ENCODE results near the gene PARVB.

The PARVB gene

DNA sequence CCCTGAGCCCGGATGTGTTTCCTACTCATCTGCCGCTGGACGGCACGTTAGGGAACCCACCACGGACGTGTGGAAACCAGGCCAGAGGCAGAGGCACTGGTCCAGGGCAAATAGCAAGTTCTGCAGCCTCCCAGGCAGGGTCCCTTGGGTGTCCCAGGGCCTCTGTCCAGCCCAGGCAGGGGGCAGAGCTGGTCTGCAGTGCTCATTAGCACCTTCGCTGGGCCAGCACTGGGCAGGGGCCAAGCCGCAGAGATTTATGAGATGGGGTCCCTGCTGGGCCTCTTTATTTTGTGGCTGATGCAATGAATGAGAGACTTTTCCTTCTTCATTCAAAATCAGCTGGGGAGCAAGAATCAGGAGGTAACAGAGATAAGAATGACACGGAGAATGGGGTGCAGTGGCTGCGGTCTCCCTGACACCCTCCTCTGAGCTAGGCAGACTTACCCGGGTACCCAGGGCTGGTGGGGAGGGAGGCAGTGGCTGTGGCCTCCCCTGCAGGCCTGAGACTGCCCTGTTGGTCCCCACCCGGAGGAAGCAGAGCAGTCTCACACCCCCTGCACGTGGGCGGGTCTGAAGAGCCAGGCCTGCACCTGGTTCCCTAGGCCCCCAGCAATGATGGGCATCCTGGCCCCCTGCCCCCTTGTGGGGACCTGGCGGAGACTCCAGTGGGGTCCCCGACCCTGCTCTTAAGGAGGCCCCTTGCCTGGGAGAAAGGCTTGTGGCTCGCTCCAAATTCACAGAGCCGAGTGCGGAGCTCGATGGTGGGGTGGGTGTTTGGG lies 142.6 kb downstream of the PARVB start:
- no peak for DNase-seq

DNA sequence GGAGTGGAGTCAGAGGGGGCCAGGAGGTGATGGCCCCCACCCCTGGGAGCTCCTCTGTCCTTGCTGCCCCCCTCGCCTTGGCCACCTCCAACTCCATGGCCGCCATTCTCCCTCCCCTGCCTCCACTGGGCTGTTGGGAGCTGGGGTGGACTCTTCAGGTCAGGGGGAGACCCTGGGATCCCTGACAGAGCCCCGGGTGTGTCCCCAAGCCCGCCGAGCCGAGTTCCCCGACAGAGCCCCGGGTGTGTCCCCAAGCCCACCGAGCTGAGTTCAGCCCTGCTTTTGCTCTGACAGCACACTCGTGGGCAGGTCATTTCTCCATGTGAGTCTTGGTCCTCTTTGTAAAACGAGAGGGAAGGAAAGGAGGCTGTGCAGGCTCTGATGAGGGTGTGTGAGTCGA lies 143.4 kb downstream of the PARVB start:
- no peak for DNase-seq

DNA sequence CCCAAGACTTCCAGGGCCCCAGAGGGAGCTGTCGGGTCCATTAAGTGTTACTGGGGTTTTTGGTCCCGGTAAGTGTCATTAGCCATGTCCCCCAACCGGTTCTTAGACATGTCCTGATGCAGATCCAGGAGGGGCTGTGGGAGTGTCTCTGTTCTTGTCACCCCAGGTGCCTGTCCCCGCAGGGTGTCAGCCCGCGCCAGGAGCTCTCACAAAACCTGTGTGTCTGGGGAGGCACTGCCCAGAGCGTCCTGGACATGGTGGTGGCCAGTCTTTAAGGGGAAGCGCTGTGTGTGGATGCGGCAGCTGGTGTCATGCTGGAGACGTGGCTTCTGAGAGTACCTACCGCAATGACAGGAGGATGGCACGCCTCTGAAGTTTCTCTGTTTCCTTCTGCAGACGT lies 144.1 kb downstream of the PARVB start:
- no peak for DNase-seq

DNA sequence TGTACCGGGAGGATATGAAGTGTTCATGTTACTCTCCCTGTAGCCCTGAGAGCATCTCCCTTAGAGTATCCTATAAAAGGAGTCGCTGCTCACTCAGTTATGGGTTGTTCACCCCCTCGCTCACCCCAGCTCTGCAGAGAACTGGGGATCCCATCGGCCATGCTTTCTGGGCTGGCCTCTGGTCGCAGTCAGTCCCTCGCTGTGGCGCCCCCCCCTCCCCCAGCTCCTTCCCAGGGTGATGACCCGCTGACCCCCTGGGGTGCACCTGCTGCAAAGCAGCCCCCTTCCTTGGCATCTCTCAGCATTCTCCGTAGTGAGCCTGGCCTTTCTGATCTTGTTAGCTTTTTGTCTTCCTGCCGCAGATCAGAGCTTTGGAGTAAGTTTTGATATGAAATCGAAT lies 146.4 kb downstream of the PARVB start:
- DNase-seq, result no peak

DNA sequence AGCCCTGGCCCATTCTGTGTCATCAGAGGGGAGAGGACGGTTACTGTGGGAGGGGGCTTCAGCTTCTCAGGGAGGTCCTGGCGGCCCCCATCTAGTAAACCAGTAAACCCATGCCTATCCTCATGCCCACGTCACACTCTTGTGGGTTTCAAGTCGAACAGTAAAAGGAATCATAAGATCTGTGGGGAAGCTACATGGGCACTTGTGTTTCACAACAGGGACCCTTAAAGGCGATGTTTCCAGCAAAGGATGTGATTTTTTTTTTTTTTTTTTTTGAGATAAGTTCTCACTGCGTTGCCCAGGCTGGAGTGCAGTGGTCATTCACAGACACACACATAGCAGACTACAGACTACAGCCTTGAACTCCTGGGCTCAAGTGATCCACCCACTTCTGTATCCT lies 147.5 kb downstream of the PARVB start:
- DNase-seq, result no peak

DNA sequence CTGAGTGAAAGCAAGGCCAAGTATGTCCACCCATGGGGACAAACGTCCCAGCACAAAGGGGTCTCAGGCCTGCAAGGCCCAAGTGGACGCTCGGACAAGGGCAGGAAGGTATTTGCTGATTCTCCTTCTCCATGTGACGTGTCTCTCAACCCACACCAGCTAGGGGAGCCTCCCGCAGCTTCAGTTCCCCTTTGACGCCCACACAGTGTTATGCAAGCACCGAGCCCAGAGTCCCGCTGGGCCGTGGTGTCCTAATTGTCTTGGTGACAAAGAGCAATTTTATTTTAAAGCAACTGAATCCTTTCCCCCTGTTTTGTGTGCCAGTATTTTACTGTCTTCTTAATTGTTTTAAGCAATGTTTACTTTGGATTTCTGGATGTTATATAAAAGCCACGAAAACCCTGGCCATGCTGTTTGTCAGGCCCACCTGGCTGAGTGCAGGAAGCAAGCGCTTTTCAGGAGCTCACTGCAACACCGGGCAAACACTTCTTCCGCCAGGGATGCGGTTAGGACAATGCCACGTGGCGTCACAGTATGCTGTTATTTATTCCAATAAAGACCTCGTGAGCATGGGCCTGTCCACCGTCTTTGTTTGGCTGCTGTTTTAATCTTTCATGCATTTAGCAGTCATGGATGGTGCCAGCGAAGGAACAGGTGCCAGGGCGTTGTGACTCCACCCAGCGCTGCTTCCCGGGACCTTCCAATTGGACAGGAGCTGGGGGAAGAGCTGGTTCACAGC lies 148.4 kb downstream of the PARVB start:
- no peak for DNase-seq

DNA sequence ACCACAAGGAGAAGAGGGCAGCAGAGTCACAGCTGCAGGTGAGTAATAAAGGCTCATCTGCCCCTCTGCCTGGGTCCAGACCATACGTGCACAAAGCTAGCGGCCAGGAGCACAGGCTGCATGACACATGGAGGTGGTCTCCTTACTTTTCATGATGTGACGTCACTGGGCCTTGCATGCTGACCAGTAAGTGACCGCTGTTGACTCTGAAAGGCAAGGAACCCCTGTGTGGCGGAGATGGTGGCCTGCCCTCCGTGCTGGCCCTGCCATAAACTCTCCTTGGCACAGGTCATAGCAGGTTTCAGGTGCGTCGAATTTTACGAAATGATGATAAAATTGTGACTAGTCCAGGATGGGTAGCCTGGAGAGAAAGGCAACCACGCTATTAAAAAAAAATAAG lies 149.1 kb downstream of the PARVB start:
- no peak for DNase-seq

DNA sequence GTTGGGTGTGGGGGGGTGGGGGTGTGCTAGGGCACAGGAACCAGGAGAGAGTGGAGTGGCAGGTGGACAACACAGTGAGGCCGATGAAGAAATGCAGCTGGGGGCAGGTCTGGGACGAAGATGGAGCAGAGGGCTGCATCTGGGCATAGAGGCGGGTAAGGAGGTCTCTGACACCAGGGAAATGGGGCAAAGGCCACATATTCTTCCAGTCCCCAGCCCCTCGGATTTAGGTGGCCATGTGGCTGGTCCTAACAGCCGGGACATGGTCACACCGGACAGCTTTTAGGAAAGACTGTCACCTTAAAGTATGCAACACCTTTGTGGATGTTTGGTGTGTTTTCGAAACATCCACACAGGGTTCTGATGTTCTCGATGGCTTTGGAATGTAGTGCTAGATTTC lies 151.6 kb downstream of the PARVB start:
- no peak for DNase-seq

DNA sequence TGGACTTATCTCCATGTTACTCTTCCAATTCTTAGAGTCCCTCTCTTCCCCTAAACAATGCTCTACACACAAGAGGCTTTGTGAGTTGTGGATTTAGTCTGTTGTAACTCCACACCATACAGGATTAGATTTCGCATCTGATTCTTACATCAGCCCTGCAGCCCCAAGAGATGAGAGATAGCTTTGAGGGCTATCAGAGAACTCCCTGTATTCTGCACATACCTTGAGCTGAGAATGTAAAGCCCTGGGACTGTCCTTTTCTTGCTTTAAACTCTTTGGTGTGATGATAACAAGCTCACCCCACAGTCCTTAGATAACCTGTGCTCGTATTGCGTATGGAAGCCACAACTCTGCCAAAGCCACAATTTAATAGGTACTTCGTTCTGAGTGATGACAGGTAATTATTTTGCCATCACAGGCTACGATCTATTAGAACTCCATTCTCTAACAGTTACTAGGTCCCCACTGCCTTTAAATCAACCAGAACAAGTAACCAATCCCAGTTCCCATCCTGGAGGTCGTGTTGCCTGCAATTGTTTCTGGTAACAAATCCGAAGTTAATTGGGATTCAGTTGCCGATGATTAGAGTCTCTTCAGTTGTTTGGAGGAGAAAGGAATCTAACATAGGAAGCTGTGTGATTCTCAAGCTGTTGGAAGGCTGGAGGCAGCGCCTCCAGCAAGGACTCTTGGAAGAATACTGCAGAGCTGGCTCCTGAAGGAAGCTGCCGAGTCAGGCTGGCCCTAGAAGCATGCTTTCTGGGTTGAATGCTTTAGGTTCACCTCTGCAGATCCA lies 155.3 kb downstream of the PARVB start:
- DNase-seq, result no peak

DNA sequence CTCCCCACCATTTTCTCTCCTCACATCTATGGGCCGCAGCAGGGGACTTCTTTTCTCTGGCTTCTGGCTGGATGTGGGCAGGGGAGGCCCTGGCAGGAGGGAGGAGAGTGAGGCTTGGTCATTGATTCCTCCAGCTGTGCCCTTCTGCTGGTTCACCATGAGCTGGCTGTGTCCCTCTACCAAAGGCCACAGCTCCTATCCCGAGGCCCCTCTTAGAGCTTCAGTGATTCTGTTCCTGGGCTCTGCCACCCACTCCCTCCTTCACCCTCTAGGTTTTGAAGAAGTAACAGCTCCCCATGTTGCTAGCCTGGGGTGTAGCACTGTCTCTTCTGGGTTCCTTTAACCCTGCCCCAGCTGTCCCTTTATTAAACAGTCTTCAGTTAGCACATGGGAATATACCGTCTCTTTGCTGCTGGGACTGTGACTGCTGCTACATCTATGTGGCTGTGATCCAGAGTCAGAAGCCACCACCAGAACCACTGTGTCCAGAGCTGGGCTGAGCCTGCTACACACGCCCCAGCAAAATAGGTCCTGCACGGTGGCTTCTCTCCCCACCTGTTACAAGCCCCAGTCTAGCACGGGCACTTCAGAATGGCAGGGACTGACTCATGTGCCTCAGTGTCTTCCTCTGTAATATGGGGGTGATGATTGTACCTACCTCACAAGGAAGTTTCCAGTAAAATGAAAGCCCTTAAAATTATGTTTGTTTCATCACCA lies 156.0 kb downstream of the PARVB start:
- DNase-seq, result no peak

DNA sequence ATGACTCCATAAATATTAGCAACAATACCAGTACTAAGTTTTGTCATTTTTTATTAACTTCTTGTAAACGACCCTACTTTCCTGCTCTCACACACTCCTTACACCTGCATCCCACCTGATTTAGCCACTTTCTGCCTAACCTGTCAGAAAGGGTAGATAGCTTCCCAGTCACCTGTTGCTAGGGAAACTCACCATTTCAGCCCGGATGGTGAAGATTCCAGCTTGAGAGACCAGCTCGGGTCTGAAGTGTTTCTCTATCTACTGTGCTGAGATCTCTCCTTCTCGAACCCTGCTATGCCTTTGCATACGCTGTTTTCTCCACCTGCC lies 156.6 kb downstream of the PARVB start, which contains the start of gene PARVG:
Gene PARVG, plus strand, starts transcription at position 220 of the 327 bp plus-strand sequence. CDS start 2,405 bp downstream, outside the sequence.
- DNase-seq, result no peak

DNA sequence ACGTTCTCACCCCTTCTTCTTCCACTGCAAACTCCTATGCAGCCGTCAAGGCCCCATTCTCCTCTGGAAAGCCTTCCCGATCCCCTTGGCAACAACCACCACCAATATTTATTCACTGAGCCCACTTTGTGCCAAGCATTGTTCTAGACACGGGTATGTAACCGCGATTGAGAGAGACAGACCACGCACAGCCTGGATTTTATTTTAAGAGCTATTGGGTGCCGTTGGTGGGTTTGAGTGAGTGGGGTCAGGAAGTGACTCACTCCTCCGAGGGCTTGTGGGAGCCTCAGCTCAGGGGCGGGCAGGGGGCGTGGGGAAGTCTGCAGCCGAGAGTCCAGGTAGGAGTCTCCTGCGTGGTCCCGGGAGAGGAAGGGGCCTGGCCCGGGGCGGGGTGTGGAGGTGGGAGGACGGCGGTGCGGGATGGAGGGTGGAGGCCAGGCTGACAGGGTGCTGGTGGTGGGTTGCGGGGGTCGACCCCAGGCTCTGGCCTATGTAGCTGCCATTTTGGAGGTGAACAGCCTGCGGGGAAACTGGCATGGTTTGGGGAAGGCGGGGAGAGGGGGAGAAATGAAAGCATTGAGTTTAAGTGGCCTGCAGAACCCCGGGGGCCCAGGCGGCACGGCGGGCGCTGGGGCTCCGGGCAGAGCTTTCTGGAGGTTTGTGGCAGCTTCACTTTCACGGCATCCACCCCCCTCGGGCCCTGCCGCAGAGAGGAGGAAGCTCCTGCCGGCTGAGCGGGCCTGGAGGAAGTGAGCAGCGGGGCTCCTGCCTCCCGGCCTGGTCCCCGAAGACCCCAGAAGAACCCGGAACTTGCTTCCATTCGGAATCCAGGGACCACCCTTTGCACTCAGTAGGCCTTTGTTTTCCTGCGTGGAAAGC lies 157.2 kb downstream of the PARVB start:
- DNase-seq, result no peak

DNA sequence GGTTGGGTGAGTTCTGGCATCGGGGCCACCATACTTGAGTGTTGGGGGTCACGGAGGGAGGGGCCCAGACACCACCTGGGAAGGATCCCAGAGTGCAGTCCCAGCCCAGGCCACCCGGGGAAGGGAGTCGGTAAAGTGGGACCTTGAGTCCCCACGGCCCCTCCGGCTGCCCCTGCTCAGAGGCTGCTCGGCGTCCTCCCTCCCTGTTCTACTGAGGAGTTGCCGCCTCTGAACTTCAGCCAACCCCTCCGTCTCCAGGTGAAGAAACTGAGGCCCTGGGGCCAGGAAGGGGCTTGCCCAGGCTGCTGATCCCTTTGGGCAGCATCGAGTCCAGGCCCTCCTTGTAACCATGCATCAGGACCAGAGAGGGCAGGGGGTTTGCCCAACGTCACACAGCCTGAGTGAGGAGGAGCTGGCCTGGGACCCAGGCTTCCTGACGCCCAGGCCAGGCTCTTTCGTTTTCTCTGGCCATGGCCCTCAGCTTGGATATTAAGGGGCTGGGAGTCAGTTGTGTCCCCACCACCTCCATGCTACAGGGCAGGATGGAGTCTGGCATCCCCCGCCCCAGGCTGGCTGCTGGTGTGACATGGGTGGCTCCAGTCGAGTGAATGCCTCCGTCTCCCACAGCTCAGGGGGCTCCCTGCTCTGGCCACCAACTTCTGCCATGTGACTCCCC lies 157.9 kb downstream of the PARVB start:
- DNase-seq, result no peak

DNA sequence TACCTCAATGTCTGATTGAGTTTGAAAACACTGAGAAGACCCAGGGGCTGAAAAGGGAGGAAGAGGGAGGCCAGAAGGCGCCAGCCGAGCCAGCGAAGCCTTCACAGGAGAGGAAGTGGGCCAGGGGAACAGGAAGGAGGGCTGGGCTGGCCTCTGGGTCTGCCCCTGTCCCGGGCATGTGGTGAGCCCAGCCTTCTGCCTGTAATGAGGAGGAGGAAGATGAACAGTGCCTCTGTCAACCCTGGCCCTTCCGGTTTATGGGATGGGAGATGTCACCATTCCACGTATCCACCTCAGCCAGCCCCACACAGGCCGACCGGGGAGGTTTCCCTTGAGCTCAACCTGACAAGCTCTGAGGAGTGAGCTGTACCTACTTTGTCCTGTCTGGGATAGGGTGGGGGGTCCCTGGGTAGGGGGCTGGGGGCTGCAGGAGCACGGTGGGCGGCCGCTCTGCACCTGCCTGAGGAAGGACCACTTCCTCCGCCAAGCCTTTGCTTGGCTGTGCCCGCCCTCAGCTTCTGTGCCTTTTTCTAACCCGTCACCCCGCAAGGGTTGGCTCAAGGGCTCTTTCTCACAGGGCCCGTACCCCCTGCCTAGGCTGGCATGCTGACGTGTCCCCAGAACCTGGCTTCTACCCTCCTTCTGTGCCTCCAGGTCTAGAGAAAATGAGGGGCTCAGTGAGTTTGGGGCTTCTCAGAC lies 158.6 kb downstream of the PARVB start:
- no peak for DNase-seq

DNA sequence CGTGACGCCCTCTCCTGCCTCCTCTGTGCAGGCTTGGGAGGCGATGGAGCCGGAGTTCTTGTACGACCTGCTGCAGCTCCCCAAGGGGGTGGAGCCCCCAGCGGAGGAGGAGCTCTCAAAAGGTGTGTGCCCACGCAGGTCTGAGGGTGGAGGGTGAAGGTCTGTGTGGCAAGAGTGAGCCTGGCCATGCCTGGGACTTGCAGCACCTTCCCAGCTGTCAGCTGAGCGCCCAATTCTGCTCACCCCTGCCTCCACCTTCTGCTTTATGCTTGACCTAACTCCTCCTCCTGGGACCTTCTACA lies 159.1 kb downstream of the PARVB start:
- DNase-seq, result no peak

DNA sequence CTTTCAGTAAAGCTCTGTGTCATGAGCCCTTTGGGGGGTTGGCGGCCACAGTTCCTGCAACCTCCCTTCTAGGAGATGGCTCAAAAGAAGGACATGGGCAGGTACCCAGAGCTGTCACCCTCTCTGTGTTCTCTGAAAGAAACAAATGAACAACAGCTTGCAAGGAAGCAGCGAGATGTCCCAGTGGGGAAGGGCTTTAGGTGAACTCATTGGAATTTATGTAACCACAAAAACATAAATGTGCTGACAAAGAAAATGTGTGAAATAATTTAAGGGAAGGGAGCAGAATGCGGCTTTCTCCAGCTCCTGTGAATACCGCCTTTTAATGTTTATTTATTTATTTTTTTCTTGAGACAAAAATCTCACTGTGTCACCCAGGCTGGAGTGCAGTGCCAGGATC lies 159.9 kb downstream of the PARVB start:
- no peak for DNase-seq

DNA sequence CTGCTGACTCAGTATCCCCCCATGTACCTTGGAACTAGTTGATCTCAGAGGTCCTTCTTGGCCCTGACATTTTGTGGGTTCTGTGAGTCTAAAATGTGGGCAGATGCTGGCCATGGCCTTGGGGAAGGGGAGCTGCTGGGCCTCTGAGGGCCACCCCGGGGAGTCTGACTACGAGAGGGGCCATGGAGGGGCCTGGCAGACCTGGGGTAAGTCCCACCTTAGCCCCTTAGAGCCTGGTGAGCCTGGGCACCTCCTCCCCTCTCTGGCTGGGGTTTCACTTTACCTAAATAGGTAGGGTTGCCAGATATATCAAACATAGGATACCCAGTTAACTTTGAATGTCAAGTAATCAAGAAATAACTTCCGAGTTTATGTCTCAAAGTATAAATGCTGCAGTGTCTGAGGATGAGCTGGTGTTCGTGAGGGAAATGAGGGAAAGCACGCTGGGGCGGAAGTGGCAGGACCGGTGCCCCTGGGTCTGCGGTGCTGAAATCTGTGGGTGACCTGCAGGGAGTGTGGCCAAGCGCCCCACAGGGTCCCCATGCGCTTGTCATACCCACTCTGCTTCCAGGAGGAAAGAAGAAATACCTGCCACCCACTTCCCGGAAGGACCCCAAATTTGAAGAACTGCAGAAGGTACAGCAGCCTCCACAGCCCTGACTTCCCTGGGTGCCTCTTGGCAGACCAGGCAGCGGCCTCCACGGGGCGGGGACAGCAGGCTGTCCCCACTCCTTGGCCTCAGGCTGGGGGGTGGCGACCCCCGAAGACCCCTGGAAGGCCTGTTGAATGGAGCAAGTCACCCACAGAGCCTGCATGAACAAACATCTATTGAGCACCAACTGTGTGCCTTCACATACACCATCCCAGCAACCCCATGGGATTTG lies 161.4 kb downstream of the PARVB start:
- no peak for DNase-seq

DNA sequence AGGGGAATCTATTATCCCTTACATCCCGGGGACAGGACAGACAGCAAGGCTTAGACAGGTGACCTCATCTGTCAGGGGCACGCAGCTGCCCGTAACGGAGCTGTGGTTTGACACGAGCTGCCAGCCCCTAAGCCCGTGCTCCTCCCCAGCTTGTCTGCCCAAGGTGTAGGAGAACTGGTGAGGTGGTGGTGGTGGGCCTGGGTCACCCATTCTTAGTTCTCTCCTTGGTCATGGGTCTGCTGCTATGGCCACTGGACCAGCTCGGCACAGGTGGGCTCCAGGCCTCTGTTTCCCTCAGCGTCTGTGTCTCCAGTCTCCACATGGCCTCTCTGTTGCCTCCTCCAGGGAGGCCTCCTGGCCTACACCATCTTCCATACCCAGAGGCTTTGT lies 162.0 kb downstream of the PARVB start:
- DNase-seq, result no peak

DNA sequence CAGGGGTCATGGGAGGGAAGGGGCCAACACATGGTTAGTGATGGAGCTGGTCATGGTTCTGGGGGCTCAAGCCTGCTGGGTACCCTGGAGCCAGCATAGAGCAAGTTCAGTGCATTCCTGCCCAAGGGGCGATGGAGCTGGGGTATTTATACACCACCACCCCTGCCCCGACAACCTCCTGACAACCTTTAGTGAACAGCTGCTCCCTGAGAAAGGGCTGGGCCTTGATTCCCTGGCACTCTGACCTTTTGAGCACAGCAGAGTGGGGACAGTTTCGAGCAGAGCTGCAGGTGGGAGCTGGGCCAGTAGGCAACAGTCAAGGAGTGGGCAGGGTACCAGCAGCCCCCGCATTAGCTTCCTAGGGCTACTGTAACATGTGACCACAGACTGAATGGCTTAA lies 162.6 kb downstream of the PARVB start:
- DNase-seq, result no peak

DNA sequence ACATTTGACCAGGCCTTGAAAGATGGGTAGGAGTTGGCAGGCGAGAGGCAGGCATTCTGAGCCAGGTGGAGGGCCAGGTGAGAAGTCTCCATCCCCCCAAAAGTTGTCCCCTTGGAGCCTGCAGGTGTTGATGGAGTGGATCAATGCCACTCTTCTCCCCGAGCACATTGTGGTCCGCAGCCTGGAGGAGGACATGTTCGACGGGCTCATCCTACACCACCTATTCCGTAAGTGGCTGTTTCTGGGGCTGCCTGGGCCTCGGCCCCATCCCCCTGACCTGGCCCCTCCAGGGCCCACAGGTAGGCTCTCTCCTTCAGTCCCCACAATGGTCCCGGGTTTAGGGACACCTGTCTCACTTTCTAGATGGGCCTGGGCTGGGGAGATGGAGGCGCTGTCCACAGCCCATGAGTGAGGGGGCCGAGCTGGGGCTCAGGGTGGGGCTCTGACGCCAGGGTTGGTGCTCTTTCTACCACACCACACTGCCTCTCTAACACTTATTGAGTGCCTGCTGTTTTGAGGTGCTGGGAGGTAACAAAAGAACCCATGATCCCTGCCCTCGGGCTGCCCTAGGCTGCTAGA lies 163.6 kb downstream of the PARVB start:
- DNase-seq, result no peak

All from NCI-H1436 treated with DMSO at 0.1 percent for 48 hours (cell line).